NCI-H82 treated with DMSO at 0.1 percent for 48 hours (cell line): ENCODE measurements around the gene DMXL2.
"Not testable (repeated sequence)": the region's sequence is repeated elsewhere in the genome, so short reads cannot be mapped to it uniquely, and the experiment has no call there.

Source experiments
- DNase-seq: peaks from one replicate; lab custom pipeline; 2025; ENCODE audit not compliant: unreplicated experiment; lab: John Stamatoyannopoulos, UW

The DMXL2 gene

DNA sequence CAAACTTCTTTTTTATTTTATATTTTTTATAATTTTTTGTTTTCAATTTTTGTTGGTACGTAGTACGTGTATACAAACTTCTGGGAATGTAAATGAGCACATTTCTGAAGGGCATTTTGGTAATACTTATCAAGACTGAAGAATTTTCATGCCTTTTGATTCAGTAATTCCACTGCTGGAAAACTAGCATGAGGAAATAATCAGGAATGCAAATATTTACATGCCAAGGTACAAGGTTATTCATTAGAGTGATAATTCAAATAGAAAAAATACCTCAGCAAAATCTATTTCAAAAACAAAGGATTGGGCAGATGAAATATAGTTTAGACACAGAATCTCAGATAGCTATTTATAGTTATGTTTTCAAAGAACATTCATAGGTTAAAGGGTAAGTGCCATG, 128.7 kb downstream of the DMXL2 start:
- DNase-seq = no peak

DNA sequence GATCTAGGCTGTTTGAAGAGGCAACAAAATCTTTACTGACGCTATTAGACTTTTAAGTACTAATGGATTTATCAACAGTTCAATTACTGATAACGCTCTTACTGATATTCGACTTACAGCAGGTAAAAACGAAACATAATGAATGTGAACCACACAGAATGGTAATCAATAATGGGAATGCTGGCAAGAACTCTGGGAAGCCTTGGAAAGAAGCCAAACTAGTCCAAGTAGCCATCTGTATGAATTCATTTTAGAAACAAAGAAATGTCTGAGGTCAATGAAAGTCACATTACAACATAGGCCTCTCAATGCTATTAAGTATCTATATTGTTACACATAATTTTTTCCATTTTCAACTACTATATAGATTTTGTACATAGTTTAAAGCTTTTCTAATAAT, 130.0 kb downstream of the DMXL2 start:
- peak; percentile 8 for DNase-seq

DNA sequence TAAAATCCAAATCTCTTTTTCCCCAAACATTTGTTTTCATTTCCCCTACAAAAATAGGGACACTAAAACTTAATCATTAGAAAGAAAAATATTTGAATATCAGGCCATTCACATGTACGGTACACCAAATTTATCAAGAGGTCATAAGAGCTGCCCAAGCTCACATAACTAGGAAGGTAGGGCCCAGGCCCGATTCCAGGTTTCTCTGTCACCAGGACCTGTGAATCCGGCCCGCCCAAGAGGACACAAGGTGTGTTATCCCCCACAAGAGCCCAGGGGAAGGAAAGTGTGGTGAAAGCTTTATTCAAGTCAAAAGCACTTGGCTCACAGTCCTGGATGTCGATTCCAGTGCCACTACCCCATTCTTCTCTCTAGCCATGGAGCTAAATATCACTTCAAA, 130.6 kb downstream of the DMXL2 start:
- DNase-seq = no peak

DNA sequence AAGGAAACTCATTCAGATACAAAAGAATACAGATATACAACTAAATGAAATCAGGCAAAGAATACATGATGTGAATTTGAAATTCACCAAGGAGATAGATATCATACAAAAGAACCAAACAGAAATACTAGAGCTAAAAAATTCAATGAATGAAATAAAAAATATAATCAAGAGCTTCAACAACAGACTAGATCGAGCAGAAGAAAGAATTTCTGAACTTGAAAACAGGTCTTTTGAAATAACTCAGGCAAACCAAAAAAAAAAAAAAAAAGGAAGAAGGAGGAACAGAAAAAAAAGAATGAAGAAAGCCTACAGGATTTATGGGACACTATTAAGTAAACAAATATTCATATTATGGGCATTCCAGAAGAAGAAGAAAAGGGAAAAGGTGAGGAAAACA, 137.8 kb downstream of the DMXL2 start:
- no peak for DNase-seq

DNA sequence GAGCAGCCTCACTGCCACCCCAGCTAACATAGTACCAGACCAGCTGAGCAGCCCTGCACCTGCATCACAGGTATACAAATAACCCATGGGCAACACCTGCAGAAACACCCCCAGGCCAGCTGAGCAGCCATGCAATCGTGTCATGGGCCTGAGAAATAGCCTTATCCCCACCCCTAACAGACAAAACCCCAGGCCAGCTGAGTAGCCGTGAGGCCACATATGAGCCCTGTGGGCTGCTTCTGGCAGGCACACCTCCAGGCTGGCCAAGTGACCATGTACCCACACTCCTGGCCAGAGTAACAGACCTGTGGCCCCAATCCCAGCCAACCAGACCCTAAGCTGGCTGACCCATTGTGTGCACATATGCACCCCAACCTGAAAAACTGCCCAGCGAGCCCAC, 138.6 kb downstream of the DMXL2 start:
- DNase-seq = no peak

DNA sequence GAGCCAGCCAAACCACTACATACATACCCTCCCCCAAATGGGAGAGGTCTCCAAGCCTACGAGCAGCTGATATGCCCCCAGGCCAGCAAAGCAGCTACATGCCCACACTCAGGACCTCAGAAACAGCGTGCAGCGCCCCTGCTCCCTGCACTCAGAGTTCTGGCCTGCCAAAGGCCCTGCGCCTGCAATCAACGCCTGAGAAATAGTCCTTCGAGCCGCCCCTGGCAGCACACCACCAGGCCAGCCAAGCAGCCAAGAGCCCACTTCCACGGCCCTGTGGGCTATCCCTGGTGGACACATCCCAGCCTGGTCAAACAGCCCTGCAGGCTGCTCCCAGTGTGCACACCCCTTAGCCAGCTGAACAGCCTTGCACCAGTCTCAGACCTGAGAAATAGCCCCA, 139.1 kb downstream of the DMXL2 start:
- no peak for DNase-seq

DNA sequence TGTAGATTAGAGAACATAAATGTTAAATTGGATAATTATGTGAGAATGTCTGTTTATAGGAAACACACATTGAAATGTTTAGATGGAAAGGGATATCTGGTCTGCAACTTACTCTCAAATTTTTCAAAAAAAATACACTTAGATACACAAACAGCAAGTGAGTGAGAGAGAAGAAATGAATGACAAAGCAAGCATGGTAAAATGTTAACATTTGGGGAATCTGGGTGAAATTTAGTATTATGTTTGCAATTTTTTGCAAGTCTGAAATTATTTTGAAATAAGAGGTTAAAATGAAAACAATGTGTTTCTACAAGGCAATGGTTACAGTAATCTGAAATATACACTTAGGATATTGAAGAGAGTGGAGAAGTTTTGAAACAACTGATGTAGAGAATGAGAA, 146.8 kb downstream of the DMXL2 start:
- no peak for DNase-seq

DNA sequence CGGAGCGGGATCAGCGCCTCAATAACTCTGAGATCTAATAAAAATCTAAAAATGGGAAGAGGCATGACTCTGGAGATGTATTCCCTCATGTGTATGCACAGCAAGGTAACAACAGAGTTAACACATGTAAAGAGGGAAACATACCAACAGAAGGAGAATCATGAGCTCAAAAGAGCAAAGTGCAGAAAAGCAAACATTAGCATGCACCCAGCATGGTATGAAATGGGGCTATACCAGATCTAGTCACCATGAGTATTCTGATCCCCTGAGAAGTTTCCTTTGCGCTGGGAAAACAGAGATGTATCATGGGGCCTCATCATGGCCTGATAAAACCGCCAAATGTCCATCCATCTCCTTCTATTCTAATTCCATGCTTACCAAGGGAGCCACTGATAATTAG, 152.1 kb downstream of the DMXL2 start:
- DNase-seq = no peak

DNA sequence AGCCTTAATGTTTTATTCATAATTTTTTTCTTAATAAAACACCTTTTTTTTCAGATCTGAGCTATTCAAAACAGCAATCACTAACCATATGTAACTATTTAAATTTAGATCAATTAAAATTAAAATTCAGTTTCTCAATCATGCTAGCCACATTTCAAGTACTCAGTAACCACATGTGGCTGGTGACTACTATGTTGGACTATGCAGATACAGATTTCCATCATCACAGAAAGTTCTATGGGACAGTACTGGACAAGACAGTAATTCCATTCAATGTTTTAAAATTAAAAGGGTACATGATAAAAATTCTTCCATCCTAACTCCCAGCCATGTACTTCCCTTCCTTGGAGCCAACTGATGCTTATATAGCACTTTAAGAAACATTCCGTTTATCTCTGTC, 161.8 kb downstream of the DMXL2 start:
- no peak for DNase-seq

DNA sequence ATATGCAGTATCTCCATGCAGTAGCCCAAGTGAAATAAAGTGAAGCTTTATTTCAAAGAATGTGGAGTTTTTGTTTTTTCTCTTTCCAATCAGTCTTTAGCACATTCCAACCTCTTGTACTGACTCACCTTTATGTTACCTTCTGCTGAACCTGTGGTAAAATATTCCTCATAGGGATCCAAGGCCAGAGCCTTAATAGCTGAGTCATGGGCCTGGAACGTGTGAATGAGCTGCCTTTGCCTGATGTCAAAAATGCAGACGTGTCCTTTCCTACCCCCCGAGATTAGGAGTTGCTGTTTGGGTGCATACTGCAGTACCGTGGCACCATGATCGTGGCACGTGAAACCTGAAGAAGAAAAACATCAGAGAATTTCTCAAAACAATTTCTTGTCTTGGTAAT, 172.6 kb downstream of the DMXL2 start:
- DNase-seq = no peak

DNA sequence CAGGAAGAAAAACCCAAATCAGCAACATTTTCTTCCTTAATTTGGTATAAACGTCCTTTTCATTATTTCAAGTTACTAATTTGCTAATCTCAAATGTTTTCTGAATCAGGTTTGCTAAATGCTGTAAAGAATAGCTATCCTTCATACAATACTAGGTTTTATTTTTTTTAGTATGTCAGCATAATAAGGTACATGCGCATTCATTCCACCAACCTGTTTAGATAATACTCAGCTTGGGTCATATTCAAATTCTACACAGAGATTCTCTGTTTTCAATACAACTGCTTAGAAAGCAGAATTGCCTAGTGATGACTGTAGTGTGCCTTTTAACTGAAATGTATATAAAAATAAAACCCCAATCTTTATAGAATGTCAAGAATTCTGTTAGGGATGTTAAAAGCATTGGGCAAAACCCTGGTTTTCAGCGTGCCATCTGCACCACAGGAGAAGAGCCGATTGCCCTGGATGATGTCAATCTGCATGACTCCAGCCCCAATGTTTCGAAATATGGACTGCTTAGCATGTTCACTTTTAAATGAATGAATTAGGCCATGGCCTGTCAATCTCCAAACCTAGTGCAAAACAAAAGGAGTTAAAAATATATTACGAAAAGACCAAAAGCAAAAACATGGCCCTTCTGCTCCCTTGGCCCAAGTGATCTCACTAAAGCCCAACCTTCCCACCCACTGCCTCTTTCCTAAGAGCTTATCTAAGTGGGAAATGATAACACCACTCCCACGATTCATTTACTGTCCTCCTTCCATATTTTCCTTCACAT, 173.8 kb downstream of the DMXL2 start:
- DNase-seq = no peak

DNA sequence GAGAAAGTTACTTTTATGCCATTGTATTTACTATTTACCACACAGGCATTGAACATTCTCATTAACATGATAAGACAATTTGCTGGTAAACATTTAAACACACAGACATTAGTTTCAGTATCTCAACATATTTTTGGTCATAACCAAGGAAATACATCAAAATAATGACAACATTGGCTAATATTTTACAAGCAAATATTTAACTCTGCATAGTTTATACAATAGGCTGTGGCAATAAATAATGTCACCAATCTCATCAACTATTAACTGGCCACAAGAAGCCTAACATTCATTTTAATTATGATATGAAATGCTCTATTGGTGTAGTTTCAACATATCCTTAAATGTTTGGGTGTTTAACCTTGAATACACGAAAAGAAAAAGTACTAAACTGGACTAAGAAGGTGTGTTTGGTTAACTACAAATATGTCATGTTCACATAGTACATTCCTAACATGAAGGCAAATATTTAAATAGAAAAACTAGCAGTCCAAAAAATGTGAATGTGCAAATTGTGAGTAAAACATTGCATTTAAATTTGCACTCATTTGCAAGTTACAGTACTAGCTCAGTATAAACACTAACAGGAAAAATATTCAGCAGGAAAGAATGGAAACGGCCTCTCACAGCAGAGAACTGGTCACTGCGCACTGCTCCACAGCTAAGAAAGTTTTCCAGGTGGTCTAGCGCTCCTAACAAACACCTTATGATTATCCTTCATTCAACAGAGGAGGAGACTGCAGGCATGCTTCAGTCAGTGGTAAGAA, 174.5 kb downstream of the DMXL2 start:
- no peak for DNase-seq

DNA sequence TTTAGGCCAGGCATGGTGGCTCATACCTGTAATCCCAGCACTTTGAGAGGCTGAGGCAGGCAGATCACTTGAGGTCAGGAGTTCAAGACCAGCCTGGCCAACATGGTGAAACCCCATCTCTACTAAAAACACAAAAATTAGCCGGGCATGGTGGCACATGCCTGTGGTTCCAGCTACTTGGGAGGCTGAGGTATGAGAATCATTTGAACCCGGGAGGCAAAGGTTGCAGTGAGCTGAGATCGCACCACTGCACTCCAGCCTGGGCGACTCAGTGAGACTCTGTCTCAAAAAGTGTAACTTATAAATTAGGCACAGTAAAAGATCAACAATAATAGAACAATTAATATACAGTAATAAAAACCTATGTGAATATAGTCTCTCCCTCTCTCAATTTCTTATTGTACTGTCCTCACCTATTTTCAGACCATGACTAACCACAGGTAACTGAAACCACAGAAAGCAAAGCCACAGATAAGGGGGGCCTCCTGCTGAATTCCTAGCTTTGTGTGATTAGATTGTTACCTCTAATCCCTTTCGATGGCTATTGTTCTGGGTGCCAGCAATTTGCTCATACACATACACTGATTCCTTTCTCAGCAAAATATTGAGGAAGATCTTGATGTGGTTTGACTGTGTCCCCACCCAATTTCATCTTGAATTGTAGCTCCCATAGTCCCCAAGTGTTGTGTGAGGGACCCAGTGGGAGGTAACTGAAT, 176.4 kb downstream of the DMXL2 start:
- not testable (repeated sequence) for DNase-seq

DNA sequence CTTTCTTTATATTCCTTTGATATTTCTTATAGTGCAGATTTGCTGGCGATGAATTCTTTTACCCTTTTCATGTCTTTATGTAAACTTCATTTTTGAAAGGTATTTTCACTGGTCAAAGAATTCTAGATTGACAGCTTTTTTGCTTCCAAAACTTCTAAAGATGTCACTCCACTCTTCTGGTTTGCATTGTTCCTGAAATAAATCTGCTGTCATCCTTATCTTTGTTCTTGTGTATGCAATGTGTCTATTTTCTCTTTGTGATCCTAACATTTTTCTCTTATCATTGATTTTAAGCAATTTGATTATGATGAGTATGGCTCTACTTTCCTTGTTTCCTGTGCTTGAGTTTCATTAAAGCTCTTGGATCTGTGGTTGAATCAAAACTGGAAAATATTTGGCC, 177.8 kb downstream of the DMXL2 start:
- no peak for DNase-seq

DNA sequence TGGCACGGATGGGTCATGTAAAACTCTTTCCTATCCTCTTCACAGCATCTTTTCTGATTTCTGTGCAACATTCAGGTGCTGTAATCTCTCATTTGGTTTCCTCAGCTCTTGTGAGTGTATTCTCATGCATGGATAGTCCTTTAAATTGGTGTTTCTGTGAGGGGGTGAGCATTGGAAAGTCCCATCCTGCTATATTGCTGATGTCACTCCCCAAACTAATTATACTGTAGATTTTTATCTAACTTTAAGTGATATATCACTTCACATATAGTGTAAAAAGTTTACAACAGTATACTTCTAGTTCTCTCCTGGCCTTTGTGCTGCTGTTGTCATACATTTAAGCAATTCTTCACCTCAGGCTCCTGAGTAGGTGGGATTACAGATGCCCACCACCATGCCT, 178.5 kb downstream of the DMXL2 start:
- no peak for DNase-seq

DNA sequence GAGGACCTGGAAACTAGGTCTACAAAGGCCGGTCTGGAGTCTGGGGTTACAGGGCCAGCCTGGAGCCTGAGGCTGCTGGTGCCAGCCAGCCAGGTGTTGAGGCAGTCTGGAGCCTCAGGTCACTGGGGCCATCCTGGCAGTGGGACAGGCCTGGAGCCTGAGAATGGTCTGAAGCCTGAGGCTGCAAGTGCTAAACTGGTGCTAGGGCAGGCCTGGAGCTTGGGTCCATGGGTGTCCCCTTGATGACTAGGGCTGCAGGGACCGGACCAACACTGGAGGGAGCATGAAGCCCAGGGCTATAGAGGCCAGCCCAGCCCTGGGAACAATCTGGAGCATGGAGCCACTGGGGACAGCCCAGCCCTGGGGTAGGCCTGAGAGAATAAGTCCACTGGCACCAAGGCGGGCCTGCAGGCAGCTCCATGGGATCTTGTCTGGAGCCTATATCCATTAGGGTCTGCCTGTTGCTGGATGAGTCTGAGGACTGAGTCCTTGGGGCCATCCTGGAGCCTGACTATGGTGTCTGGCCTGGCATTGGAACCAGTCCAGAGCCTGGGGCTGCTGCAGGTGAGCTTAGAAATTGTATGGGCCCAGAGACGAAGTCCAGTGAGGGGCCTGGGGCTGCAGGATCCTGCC, 179.2 kb downstream of the DMXL2 start:
- no peak for DNase-seq

DNA sequence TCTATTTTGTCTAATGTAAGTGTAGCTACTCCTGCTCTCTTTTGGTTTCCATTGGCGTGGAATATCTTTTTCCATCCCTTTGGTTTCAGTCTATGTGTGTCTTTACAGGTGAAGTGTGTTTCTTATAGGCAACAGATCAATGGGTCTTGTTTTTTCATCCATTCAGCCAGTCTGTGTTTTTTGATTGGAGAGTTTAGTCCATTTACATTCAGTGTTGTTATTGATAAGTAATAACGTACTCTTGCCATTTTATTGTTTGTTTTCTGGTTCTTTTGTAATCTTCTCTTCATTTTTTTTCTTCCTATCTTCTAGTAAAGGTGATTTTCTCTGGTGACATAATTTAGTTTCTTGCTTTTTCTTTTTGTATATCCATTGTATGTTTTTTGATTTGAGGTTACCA, 184.0 kb downstream of the DMXL2 start:
- no peak for DNase-seq

DNA sequence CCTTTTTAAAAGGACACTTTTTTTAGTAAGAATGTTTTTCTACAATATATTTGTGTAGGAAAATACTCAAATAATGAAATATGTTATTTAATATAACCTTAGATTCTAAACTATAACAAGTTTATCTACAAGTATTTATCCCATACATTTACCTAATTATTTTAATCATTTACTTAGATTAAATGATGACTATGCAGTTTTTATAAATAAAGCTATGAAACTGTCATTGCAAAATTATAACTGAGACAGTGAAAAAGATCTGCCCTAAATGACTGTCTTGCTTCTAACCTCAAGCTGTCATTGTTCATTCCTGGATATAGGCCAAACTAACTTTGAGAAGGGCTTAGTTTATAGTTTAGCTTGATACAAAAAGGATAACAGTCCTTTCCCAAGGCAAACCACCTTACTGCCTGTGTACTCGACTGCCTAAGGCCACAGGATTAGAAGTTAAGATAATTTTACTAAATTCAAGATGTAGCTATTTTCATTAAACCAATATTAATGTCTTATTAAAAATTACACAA, 197.0 kb downstream of the DMXL2 start:
- DNase-seq = no peak

DNA sequence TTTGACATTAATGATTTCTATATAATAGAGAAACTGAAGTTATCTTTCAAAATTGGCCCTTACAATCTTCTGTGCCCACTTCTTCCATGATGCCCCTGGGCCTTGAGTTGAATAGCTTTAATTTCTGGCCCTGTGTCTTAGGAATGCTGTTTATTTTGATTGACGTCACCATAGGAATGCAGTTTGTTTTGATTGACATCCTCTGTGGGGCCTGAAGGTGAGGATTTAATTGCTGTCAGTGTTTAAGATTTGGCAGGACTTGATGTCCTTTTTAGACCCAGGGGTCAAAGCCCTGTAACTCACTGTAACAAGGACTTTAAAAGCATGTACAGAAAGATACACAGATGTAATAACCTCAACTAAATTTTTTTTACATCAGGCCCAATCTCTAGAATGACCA, 197.8 kb downstream of the DMXL2 start:
- DNase-seq = no peak

DNA sequence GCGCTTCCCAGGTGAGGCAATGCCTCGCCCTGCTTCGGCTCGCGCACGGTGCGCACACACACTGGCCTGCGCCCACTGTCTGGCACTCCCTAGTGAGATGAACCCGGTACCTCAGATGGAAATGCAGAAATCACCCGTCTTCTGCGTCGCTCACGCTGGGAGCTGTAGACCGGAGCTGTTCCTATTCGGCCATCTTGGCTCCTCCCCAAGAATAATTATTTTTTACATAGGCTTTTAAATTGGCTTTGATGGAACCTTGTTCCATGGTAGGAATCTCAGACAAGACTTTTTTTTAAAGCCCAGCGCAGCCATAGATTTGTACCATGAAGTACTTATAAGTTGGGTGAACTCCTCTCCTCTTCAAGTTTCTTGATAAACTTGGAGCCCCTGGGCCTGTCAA, 199.5 kb downstream of the DMXL2 start:
- not testable (repeated sequence) for DNase-seq

DNA sequence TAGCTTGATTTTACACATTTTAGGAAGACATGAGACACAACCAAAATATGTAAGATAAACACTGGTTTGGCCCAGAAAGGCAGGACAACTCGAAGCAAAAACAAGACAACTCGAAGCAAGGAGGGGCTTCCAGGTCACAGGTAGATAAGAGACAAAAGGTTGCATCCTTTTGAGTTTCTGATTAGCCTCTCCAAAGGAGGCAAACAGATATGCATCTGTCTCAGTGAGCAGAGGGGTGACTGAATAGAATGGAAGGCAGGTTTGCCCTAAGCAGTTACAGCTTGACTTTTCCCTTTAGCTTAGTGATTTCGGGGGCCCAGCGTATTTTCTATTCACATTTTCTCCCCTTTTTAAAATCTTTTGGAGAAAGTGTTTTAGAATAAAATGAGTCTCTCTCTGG, 206.4 kb downstream of the DMXL2 start:
- no peak for DNase-seq
